NCI-H460 (cell line): ENCODE data around the gene COQ8B. TPM values are rescaled to one million over a fixed set of nuclear protein-coding genes. Genes with fewer than 3 reads are reported as not detected.
"Not testable (repeated sequence)": the region's sequence is repeated elsewhere in the genome, so short reads cannot be mapped to it uniquely, and the experiment has no call there.

Experiments
- DNase-seq: peaks from one replicate; pipeline ENCODE4 v3.0.0-alpha.2; 2016; ENCODE audit warnings: low read depth; ENCODE audit errors: extremely low read depth
- total RNA-seq: library from RNA; depleted of rRNA; stranded (reverse); fragments of >200 nt; shearing (Covaris generic); gene quantifications from 2 replicates; pipeline ENCODE4 v1.2.3, GENCODE V29; 2014

COQ8B gene
- total RNA-seq, 1 experiment from 2014 or later, result 30.7 TPM

- no peak for DNase-seq
Observed at GRCh38 chr19:40742886-40743285, 26.2 kb upstream of the COQ8B start.

GRCh38 chr19:40742477-40742876, 25.8 kb upstream of the COQ8B start:
- DNase-seq, result no peak

DNA sequence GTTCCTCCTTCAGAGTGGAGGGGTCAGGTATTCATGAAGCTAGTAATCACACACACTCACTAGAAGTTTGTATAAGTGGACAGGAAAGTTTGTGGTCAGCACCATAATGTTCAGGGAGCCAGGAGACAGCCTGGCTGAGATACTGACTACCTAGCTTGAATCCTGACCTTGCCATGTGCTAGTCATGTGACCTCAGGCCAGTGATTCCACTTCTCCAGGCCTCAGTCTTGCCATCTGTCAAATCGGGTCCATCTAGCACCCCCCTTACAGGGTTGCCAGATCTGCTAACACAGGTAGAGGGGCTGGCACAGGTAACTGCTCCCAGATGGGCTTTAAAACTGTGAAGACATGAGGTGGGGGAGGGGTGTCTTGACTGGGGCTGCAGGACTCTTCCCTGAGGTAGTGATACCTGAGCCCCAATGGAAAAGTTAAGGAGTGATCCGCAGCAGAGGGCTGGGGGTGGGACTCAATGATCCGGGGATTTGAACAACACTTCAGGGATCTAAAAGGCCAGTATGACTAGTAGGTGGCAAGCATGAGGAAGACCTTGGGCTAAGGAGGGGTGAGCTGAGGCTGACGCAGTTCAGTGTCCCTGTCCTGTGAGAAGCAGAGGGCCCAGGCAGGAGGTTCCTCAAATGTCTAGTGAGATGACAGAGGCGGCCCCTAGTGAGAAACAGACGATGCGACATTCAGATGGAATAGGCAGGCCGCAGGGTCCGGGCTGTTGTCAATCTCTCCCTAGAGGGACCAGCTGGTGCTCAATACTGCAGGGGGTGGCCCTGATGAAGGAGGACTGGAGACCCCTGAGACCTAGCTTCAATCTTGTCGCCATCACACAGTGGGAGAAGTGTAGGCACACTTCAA, 25.1 kb upstream of the COQ8B start:
- no peak for DNase-seq

DNA sequence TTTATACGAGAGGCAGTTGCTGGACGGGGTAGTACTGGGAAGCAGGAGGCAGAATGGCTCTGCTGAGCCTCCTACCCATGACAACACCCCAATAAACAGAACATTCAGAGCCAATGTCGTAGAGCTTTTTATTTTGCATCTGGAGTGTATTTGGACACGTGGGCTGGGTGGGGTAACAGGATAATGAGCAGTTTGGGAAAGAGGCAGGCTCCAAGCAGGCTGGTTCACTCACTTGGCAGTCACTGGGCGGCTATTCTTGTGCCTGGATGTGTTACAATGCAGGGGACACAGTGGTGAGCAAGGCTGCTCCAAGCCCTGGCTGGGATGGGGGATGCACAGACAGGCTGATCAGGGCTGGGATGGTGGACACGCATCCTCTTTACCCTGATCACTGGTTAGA, 24.1 kb upstream of the COQ8B start:
- no peak for DNase-seq

GRCh38 chr19:40739871-40740703, 23.4 kb upstream of the COQ8B start:
- DNase-seq, result no peak

GRCh38 chr19:40739030-40739839, 22.5 kb upstream of the COQ8B start:
- no peak for DNase-seq

DNA sequence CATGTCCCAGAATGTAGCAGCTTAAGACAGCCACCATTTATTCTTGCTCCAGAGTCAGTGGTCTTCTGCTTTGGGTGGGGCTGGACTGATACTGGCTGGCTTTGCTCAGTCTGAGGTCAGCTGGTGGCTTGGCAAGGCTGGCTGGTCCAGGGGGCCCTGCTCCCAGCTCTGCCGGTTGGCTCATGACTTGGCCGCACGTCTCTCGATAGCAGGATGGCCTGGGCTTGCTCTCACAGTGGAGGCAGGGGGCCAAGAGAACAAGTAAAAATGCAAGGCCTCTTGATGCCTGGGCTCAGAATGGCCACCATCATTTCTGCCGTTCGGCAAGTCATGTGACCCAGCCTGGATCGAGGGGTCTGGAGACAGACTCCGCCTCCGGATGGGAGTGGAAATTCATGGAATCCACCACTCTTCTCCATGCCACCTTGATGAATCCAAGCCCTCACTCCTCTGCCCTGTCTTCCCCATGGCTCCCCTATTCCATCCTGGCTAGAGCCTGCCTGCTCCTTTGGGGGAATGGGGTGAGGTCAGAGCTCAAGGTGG, 20.5 kb upstream of the COQ8B start:
- no peak for DNase-seq

DNA sequence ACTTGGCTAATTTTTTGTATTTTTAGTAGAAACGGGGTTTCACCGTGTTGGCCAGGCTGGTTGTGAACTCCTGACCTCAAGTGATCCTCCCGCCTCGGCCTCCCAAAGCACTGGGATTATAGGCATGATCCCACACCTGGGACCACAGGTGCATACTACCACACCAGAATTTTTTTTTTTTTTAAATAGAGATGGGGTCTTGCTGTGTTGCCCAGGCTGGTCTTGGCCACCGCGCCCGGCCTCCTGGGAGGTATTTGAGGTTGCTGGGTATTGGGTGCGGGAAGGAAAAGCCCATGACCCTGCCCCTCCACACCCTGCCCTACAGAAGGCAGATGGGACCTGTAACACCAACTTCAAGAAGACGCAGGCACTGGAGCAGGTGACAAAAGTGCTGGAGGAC, 20.0 kb upstream of the COQ8B start:
- no peak for DNase-seq

- no peak for DNase-seq
Observed at GRCh38 chr19:40735013-40735771, 18.5 kb upstream of the COQ8B start.

- DNase-seq, result no peak
Observed at GRCh38 chr19:40733149-40733548, 16.5 kb upstream of the COQ8B start.

DNA sequence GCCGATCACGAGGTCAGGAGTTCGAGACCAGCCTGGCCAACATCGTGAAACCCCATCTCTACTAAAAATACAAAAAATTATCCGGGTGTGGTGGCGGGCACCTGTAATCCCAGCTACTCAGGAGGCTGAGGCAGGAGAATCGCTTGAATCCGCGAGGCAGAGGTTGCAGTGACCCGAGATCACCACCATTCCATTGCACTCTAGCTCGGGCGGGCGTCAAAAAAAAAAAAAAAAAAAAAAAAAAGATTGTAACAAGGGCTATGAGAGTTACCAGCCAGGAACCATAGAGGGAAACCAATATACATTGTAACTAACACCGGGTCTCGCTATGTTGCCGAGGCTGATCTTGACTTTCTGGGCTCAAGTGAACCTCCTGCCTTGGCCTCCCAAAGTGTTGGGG, 15.6 kb upstream of the COQ8B start:
- not testable (repeated sequence) for DNase-seq

DNA sequence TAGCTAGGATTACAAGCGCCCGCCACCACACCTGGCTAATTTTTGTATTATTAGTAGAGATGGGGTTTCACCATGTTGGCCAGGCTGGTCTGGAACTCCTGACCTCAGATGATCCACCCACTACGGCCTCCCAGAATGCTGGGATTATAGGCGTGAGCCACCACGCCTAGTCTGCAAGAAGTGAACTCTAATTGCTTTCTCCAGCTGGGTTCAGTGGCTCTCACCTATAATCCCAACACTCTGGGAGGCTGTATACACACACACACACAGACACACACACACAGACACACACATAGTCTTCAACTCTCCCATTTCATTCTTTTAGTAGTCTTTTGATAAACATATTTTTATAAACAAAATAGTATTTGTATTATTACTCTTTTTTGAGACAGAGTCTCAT, 13.4 kb upstream of the COQ8B start:
- not testable (repeated sequence) for DNase-seq

- DNase-seq, result no peak
Observed at GRCh38 chr19:40726279-40726678, 9.6 kb upstream of the COQ8B start.

DNA sequence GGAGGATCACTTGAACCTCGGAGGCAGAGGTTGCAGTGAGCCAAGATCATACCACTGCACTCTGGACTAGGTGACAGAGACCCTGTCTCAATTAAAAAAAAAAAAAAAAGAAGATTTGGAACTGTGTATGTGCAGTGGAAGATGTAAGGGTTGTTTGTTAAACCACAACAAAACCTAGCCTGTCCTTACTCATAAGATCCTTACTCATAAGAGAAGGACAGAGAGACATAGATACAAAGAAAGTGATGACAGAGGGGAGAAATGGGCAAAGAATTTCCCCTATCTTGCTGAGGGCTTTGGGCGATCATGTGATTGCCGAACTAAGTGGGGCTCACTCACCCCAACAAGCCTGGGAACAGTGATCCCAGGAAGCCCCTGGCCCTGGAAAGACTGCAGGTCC, 8.2 kb upstream of the COQ8B start:
- DNase-seq, result no peak

DNA sequence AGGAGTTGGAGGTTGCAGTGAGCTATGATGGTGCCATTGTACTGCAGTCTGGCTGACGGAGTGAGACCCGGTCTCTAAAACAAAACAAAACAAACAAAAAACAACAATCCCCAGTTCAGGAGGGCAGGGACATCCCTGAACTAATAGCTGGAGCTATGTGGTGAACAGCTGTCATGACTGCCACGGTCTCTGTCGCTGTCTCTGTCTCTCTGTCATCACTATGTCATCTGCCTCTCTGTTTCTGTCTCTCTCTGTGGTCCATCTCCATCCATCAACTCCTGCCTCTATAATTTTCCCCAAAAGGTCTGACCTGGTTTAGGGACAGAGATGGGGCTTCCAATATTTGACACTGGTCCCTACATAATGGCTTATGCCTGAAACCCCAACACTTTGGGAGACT, 7.6 kb upstream of the COQ8B start:
- DNase-seq, result no peak

DNA sequence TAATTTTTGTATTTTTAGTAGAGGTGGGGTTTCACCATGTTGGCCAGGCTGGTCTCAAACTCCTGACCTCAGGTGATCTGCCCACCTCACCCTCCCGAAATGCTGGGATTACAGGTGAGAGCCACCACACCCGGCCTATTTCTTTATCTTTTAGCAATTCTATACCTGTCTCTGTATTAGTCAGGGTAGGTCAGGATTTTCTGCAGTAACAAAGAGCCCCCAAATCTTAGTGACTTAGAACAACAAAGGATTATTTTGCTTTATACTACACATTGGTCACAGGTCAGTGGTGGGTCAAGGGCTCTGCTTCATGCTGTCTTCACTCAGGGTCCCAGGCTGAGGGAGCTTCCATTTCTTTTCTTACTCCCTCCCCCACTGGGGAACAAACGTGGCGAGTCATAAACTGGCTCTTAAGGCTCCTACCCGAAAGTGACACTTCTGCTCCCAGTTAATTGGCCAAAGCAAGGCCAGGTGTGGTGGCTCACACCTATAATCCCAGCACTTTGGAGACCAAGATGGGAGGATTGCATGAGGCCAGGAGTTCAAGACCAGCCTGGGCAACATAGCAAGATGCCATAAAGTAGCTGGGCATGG, 7.1 kb upstream of the COQ8B start:
- DNase-seq, result no peak

- no peak for DNase-seq
Observed at GRCh38 chr19:40721936-40722661, 5.4 kb upstream of the COQ8B start.

DNA sequence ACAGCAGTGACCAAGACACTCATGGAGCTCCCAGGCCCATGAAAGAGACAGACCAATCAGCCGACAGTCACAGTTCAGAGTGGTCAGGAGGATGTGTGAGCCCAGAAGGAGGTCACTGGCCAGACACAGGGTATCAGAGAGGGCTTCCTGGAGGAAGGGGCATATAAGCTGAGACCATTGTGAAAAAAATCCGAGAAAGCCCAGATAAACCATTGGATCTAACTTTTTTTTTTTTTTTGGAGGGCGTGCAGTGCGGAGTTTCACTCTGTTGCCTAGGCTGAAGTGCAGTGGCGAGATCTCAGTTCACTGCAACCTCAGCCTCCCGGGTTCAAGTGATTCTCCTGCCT, 4.4 kb upstream of the COQ8B start:
- DNase-seq, result no peak

- DNase-seq, result no peak
Observed at GRCh38 chr19:40719414-40719894, 2.8 kb upstream of the COQ8B start.
